ENCODE measurements around the gene IL18RAP. TPM values are rescaled to one million over a fixed set of nuclear protein-coding genes. Genes with fewer than 3 reads are reported as not detected.

The IL18RAP gene
- total RNA-seq, 1 donor from 2014 or later, result 4.9 TPM

- intact Hi-C loops (cut with DNase I), result no loop called here
- no peaks in the 10 kb centered on the region for H3K36me3 ChIP-seq
- ATAC-seq (peak; percentile 38), DNase-seq (no peak)
- no peaks in the 10 kb centered on the region for H3K27me3 ChIP-seq
- no peaks in the 10 kb centered on the region for H3K4me1 ChIP-seq
- no peak overlapping the region for H3K4me3 ChIP-seq
- TF ChIP-seq CTCF (IDR thresholded peaks at IDR 0.05), result no peak
- H3K9me3 ChIP-seq, result peaks cover 9% of the 10 kb centered on the region
- no peak overlapping the region for H3K27ac ChIP-seq
Observed at GRCh38 chr2:102386867-102387541, 36.0 kb upstream of the IL18RAP start.

- H3K27ac ChIP-seq, result no peak overlapping the region
- no peak for TF ChIP-seq CTCF (IDR thresholded peaks at IDR 0.05)
- no peaks in the 10 kb centered on the region for H3K4me1 ChIP-seq
- no peaks in the 10 kb centered on the region for H3K27me3 ChIP-seq
- DNase-seq (no peak), ATAC-seq (no peak)
- intact Hi-C loops (cut with DNase I), result no loop called here
- no peak overlapping the region for H3K4me3 ChIP-seq
- peaks cover 9% of the 10 kb centered on the region for H3K9me3 ChIP-seq
- H3K36me3 ChIP-seq, result no peaks in the 10 kb centered on the region
Observed at GRCh38 chr2:102387763-102388546, 35.0 kb upstream of the IL18RAP start.

GRCh38 chr2:102391565-102391964, 31.4 kb upstream of the IL18RAP start:
- DNase-seq, result no peak
- Histone ChIP-seq H3K27me3 (no peaks in the 10 kb centered on the region), H3K36me3 (no peaks in the 10 kb centered on the region), H3K4me1 (no peaks in the 10 kb centered on the region), H3K27ac (no peak overlapping the region), H3K9me3 (no peaks in the 10 kb centered on the region), H3K4me3 (no peak overlapping the region)
- TF ChIP-seq CTCF (IDR thresholded peaks at IDR 0.05), result no peak
- ATAC-seq, result no peak
- intact Hi-C loops (cut with DNase I), result no loop called here

- no peak for ATAC-seq
- no peak for TF ChIP-seq CTCF (IDR thresholded peaks at IDR 0.05)
- DNase-seq, result no peak
- Histone ChIP-seq H3K27ac (no peak overlapping the region), H3K4me1 (no peaks in the 10 kb centered on the region), H3K9me3 (no peaks in the 10 kb centered on the region), H3K4me3 (no peak overlapping the region), H3K36me3 (no peaks in the 10 kb centered on the region), H3K27me3 (no peaks in the 10 kb centered on the region)
- intact Hi-C loops (cut with DNase I), result no loop called here
Observed at GRCh38 chr2:102392096-102392495, 30.9 kb upstream of the IL18RAP start.

GRCh38 chr2:102392942-102393341, 30.0 kb upstream of the IL18RAP start:
- DNase-seq, result no peak
- Histone ChIP-seq H3K27me3 (no peaks in the 10 kb centered on the region), H3K27ac (no peak overlapping the region), H3K9me3 (no peaks in the 10 kb centered on the region), H3K36me3 (no peaks in the 10 kb centered on the region), H3K4me3 (no peak overlapping the region), H3K4me1 (no peaks in the 10 kb centered on the region)
- no peak for ATAC-seq
- no peak for TF ChIP-seq CTCF (IDR thresholded peaks at IDR 0.05)
- intact Hi-C loops (cut with DNase I), result no loop called here
